ENCODE results near the gene GALNT6. TPM values are rescaled to one million over a fixed set of nuclear protein-coding genes. Genes with fewer than 3 reads are reported as not detected.

GALNT6 gene
- total RNA-seq, 1 experiment from 2014 or later = 6.5 TPM

DNA sequence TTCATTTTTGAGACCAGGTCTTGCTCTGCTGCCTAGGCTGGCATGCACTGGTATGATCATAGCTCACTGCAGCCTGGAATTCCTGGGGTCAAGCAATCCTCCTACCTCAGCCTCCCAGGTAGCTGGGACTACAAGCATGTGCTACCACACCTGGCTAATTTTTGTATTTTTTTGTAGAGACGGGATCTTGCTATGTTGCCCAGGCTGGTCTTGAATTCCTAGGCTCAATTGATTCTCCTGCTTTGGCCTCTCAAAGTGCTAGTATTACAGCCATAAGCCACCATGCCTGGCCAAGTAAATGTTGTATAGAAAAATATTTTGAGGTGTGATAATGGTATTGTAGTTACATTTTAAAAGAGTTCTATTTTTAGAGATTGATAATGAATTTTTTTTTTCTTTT lies 79.8 kb downstream of the GALNT6 start:
- DNase-seq (ENCODE audit: low read depth, low spot score) (no peak), ATAC-seq (no peak)
- Histone ChIP-seq H3K36me3 (ENCODE audit: control insufficient read depth, insufficient read depth, low read length) (no peaks in the 10 kb centered on the region), H3K27ac (ENCODE audit: low read length) (no peak overlapping the region), H3K4me1 (ENCODE audit: control insufficient read depth, insufficient read depth, low read length) (no peaks in the 10 kb centered on the region), H3K4me3 (ENCODE audit: low read depth in 2 of 2, low read length in 2 of 2) (no peak overlapping the region), H3K9me3 (ENCODE audit: control insufficient read depth, insufficient read depth, low read depth, low read length) (no peaks in the 10 kb centered on the region), H3K27me3 (ENCODE audit: control insufficient read depth, insufficient read depth, low read length) (no peaks in the 10 kb centered on the region)
- ChIA-PET CTCF (no interaction called here), POLR2A (no interaction called here)
- no TSS peak for BruUV-seq (replicated peaks)
- in situ Hi-C loops (cut with HindIII; ENCODE audit: low pct_unique_long_range_greater_than_20kb, low sequenced_read_pairs) (no loop called here), intact Hi-C loops (cut with micrococcal nuclease; ENCODE audit: unreplicated experiment) (no loop called here)
- no peak for TF ChIP-seq POLR2AphosphoS5 (IDR thresholded peaks at IDR 0.05; ENCODE audit: low read depth, low read length)
- TF ChIP-seq, protein P1, sequence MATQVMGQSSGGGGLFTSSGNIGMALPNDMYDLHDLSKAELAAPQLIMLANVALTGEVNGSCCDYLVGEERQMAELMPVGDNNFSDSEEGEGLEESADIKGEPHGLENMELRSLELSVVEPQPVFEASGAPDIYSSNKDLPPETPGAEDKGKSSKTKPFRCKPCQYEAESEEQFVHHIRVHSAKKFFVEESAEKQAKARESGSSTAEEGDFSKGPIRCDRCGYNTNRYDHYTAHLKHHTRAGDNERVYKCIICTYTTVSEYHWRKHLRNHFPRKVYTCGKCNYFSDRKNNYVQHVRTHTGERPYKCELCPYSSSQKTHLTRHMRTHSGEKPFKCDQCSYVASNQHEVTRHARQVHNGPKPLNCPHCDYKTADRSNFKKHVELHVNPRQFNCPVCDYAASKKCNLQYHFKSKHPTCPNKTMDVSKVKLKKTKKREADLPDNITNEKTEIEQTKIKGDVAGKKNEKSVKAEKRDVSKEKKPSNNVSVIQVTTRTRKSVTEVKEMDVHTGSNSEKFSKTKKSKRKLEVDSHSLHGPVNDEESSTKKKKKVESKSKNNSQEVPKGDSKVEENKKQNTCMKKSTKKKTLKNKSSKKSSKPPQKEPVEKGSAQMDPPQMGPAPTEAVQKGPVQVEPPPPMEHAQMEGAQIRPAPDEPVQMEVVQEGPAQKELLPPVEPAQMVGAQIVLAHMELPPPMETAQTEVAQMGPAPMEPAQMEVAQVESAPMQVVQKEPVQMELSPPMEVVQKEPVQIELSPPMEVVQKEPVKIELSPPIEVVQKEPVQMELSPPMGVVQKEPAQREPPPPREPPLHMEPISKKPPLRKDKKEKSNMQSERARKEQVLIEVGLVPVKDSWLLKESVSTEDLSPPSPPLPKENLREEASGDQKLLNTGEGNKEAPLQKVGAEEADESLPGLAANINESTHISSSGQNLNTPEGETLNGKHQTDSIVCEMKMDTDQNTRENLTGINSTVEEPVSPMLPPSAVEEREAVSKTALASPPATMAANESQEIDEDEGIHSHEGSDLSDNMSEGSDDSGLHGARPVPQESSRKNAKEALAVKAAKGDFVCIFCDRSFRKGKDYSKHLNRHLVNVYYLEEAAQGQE (IDR thresholded peaks at IDR 0.05; ENCODE audit: insufficient read depth in 1 of 2, low read depth in 2 of 2, low read length in 1 of 2) = no peak
- no peak for TF ChIP-seq TCF7L2 (IDR thresholded peaks at IDR 0.05; ENCODE audit: low read depth, low read length)
- TF ChIP-seq, protein P2, sequence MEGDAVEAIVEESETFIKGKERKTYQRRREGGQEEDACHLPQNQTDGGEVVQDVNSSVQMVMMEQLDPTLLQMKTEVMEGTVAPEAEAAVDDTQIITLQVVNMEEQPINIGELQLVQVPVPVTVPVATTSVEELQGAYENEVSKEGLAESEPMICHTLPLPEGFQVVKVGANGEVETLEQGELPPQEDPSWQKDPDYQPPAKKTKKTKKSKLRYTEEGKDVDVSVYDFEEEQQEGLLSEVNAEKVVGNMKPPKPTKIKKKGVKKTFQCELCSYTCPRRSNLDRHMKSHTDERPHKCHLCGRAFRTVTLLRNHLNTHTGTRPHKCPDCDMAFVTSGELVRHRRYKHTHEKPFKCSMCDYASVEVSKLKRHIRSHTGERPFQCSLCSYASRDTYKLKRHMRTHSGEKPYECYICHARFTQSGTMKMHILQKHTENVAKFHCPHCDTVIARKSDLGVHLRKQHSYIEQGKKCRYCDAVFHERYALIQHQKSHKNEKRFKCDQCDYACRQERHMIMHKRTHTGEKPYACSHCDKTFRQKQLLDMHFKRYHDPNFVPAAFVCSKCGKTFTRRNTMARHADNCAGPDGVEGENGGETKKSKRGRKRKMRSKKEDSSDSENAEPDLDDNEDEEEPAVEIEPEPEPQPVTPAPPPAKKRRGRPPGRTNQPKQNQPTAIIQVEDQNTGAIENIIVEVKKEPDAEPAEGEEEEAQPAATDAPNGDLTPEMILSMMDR (IDR thresholded peaks at IDR 0.05) = no peak
- no peak for TF ChIP-seq SIN3A (IDR thresholded peaks at IDR 0.05; ENCODE audit: borderline replicate concordance, insufficient read depth, low read depth, low read length)

DNA sequence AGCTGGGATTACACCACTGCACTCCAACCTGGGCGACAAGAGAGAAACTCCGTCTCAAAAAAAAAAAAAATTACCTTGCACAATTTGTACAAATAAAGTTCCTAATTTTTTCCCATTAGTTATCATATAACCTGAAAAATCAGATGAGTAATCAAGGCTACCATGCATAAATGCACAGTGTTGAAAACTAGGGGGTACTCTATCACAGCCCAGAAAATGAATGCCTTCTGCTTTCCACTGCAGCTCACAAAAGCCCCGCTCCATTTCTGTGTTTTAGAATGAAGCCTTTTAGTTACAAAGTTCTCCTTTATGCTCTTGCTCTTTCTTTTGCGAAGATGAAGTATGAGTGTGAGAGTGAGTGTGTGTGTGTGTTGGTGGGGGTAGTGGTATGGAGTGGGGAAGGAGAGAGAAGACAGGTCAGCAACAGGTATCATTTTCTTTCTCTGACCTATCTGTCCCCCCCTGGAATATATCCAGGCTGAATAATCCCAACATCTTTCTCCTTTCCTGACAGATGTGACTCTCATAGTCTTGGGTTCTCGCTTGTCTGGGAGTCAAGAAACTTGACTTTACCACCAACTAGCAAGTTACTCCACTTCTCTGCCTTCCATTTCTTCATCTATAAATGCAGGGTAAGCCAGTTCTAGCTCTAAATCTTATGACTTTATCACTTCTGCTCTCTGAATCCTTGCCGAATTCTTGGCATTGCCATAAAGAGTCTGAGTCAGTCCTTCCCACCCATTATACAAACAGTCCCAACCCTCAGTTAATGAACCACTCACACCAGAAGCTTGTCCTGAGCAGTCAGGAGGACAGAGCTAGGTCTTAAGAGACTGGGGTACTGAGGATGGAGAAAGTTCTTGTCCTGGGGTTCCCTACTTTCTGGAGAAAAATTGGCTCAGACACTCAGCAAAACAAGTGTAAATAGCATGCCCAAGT lies 83.3 kb downstream of the GALNT6 start:
- H3K27ac ChIP-seq (ENCODE audit: low read length) = no peak overlapping the region
- ChIA-PET POLR2A (no interaction called here), CTCF (no interaction called here)
- H3K4me3 ChIP-seq (ENCODE audit: low read depth in 2 of 2, low read length in 2 of 2) = no peak overlapping the region
- in situ Hi-C loops (cut with HindIII; ENCODE audit: low pct_unique_long_range_greater_than_20kb, low sequenced_read_pairs) = no loop called here
- H3K9me3 ChIP-seq (ENCODE audit: control insufficient read depth, insufficient read depth, low read depth, low read length) = no peaks in the 10 kb centered on the region
- TF ChIP-seq SIN3A (IDR thresholded peaks at IDR 0.05; ENCODE audit: borderline replicate concordance, insufficient read depth, low read depth, low read length) = no peak
- TF ChIP-seq POLR2AphosphoS5 (IDR thresholded peaks at IDR 0.05; ENCODE audit: low read depth, low read length) = no peak
- TF ChIP-seq, protein P1 (IDR thresholded peaks at IDR 0.05; ENCODE audit: insufficient read depth in 1 of 2, low read depth in 2 of 2, low read length in 1 of 2) = no peak
- intact Hi-C loops (cut with micrococcal nuclease; ENCODE audit: unreplicated experiment) = no loop called here
- peak; percentile 87 for DNase-seq (ENCODE audit: low read depth, low spot score)
- ATAC-seq = peak; percentile 91
- BruUV-seq (replicated peaks) = no TSS peak
- H3K36me3 ChIP-seq (ENCODE audit: control insufficient read depth, insufficient read depth, low read length) = no peaks in the 10 kb centered on the region
- H3K4me1 ChIP-seq (ENCODE audit: control insufficient read depth, insufficient read depth, low read length) = no peaks in the 10 kb centered on the region
- H3K27me3 ChIP-seq (ENCODE audit: control insufficient read depth, insufficient read depth, low read length) = no peaks in the 10 kb centered on the region

Data from Panc1 (cell line).